ENCODE results near the gene CD99L2.
A peak's percentile ranks its signal among the peaks of the same experiment; 100 is the strongest.

Gene CD99L2

DNA sequence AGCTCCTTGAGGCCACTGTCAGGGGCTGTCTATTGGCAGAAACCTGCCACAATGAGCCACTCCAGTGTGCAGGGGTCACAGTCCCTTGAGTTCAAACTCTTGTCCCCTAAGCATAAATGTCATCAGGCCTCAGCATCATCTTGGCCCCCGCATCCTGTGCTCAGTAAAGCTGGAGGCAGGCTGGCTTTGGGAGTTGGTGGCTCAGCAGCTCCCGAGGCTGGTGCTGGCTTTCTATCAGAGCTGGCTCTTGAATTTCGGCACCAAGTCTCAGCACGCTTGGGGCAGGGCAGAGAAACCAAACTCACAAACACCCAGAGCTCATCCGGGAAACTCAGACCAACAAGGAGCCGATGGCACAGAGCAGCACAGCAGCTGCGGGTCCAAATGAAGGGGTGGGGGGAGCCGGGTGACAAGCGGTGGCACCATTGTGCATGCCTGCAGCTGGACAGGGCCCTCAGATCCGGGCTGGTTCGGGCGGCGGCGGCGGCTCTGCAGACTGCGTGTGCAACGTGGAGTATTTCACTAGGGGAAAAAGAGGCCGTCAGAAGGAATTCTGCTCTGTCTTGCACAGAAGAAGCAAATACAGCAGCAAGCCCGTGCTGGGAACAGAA lies 129.8 kb downstream of the CD99L2 start (continued):
- no peak for TF ChIP-seq TCF4 (CRISPR knock-in tag; IDR thresholded peaks at IDR 0.05; ENCODE audit: borderline replicate concordance)

DNA sequence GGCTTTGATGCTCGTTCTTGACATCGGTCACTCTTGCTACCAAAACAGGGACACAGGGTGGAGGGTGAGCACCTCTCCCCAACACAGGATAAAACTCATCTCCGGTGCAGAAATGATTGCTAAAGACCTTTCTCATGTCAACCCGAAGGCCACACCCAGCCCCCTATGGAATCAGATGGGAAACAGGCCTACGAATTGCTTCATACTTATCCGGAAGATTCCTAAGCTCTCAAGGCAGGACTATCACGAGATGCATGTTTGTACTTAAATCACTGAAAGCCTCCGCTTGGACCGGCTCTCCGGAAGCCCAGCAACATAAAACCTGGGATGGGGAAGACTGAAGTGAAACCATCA lies 130.4 kb downstream of the CD99L2 start:
- ATAC-seq = no peak
- TF ChIP-seq ZC3H10 (CRISPR knock-in tag; IDR thresholded peaks at IDR 0.05) (no peak), ZNF565 (CRISPR knock-in tag; conservative IDR thresholded peaks at IDR 0.05; ENCODE audit: low read depth) (no peak), ZFP3 (CRISPR knock-in tag; IDR thresholded peaks at IDR 0.05) (no peak)
- TF ChIP-seq, protein P1, sequence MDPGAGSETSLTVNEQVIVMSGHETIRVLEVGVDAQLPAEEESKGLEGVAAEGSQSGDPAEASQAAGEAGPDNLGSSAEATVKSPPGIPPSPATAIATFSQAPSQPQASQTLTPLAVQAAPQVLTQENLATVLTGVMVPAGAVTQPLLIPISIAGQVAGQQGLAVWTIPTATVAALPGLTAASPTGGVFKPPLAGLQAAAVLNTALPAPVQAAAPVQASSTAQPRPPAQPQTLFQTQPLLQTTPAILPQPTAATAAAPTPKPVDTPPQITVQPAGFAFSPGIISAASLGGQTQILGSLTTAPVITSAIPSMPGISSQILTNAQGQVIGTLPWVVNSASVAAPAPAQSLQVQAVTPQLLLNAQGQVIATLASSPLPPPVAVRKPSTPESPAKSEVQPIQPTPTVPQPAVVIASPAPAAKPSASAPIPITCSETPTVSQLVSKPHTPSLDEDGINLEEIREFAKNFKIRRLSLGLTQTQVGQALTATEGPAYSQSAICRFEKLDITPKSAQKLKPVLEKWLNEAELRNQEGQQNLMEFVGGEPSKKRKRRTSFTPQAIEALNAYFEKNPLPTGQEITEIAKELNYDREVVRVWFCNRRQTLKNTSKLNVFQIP (CRISPR knock-in tag; IDR thresholded peaks at IDR 0.05; ENCODE audit: borderline replicate concordance, low read depth) = no peak
- TF ChIP-seq, protein P2, sequence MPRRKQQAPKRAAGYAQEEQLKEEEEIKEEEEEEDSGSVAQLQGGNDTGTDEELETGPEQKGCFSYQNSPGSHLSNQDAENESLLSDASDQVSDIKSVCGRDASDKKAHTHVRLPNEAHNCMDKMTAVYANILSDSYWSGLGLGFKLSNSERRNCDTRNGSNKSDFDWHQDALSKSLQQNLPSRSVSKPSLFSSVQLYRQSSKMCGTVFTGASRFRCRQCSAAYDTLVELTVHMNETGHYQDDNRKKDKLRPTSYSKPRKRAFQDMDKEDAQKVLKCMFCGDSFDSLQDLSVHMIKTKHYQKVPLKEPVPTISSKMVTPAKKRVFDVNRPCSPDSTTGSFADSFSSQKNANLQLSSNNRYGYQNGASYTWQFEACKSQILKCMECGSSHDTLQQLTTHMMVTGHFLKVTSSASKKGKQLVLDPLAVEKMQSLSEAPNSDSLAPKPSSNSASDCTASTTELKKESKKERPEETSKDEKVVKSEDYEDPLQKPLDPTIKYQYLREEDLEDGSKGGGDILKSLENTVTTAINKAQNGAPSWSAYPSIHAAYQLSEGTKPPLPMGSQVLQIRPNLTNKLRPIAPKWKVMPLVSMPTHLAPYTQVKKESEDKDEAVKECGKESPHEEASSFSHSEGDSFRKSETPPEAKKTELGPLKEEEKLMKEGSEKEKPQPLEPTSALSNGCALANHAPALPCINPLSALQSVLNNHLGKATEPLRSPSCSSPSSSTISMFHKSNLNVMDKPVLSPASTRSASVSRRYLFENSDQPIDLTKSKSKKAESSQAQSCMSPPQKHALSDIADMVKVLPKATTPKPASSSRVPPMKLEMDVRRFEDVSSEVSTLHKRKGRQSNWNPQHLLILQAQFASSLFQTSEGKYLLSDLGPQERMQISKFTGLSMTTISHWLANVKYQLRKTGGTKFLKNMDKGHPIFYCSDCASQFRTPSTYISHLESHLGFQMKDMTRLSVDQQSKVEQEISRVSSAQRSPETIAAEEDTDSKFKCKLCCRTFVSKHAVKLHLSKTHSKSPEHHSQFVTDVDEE (CRISPR knock-in tag; IDR thresholded peaks at IDR 0.05) = no peak

DNA sequence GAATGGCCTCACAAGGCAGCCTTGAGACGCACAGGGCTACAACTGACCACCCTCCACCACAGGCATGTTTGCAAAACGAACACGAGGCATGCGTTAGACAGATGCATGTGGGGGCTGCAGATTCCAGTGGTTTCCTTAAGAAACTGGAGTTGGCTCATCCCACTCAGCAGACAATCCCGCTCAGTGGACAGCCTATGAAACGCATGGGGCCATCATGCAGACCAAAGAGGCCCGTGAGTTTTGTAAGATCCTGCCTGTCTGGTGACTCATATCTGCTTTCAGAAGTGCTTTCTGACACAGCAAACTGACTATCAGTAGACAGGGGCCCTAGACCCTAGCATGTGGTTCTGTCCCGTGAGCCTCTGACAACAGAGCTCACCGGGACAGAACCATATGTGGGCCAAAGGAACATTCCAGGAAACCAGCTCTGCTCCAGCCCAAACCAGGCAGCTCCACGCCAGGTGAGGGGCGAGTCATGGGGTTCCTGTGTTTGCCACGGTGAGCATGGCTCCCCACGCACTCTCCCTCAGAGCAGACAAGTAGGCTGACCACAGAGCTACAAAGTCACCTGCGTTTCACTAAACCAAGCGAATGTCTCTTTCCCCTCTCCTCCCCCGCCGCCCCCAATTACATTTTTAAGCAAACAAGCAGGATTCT lies 130.9 kb downstream of the CD99L2 start:
- peak; percentile 12; the same call in 1 of the 3 replicates for ATAC-seq
- TF ChIP-seq SNAI2 (CRISPR knock-in tag; IDR thresholded peaks at IDR 0.05) = no peak
- TF ChIP-seq OSR1 (CRISPR knock-in tag; IDR thresholded peaks at IDR 0.05) = no peak
- no peak for TF ChIP-seq ZFP3 (CRISPR knock-in tag; IDR thresholded peaks at IDR 0.05)
- TF ChIP-seq, protein P1 (CRISPR knock-in tag; IDR thresholded peaks at IDR 0.05; ENCODE audit: borderline replicate concordance, low read depth) = no peak
- TF ChIP-seq ZFP30 (CRISPR knock-in tag; IDR thresholded peaks at IDR 0.05) = no peak
- TF ChIP-seq, protein P3, sequence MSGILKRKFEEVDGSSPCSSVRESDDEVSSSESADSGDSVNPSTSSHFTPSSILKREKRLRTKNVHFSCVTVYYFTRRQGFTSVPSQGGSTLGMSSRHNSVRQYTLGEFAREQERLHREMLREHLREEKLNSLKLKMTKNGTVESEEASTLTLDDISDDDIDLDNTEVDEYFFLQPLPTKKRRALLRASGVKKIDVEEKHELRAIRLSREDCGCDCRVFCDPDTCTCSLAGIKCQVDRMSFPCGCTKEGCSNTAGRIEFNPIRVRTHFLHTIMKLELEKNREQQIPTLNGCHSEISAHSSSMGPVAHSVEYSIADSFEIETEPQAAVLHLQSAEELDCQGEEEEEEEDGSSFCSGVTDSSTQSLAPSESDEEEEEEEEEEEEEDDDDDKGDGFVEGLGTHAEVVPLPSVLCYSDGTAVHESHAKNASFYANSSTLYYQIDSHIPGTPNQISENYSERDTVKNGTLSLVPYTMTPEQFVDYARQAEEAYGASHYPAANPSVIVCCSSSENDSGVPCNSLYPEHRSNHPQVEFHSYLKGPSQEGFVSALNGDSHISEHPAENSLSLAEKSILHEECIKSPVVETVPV (CRISPR knock-in tag; IDR thresholded peaks at IDR 0.05) = no peak

DNA sequence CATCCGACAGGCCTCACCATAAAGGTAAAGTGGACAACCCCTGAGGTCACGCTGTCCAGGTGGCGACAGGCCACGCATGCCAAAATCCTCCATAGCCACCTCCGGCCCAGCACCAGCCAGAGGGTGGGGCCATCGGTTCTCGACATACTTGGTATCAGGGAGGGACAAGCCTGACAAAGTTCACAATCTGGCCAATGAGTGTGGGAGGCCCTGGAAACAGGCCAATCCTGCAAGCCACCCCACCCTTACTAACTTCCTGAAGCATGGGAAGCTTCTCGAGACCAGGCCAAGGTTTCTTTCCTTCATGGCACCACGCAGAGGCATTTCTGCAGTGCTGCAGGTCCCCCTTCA lies 131.4 kb downstream of the CD99L2 start:
- ATAC-seq = no peak

More for the DNA sequence above, 131.4 kb downstream of the CD99L2 start:
- TF ChIP-seq OSR1 (CRISPR knock-in tag; IDR thresholded peaks at IDR 0.05) (no peak), ZNF8 (CRISPR knock-in tag; IDR thresholded peaks at IDR 0.05) (no peak), BACH2 (CRISPR knock-in tag; IDR thresholded peaks at IDR 0.05; ENCODE audit: borderline replicate concordance) (no peak), ZFP30 (CRISPR knock-in tag; IDR thresholded peaks at IDR 0.05) (no peak), SNAI2 (CRISPR knock-in tag; IDR thresholded peaks at IDR 0.05) (no peak), PPARA (CRISPR knock-in tag; IDR thresholded peaks at IDR 0.05; ENCODE audit: borderline replicate concordance) (no peak), ISL1 (CRISPR knock-in tag; IDR thresholded peaks at IDR 0.05) (no peak), ZC3H10 (CRISPR knock-in tag; IDR thresholded peaks at IDR 0.05) (no peak), ZNF565 (CRISPR knock-in tag; conservative IDR thresholded peaks at IDR 0.05; ENCODE audit: low read depth) (no peak), RARB (CRISPR knock-in tag; IDR thresholded peaks at IDR 0.05) (no peak), ESRRG (CRISPR knock-in tag; IDR thresholded peaks at IDR 0.05) (no peak), TOX (CRISPR knock-in tag; IDR thresholded peaks at IDR 0.05; ENCODE audit: borderline replicate concordance) (no peak)
- TF ChIP-seq, protein P2 (CRISPR knock-in tag; IDR thresholded peaks at IDR 0.05) = no peak
- TF ChIP-seq, protein P1 (CRISPR knock-in tag; IDR thresholded peaks at IDR 0.05; ENCODE audit: borderline replicate concordance, low read depth) = no peak
- TF ChIP-seq, protein P3 (CRISPR knock-in tag; IDR thresholded peaks at IDR 0.05) = no peak
- TF ChIP-seq, protein P4, sequence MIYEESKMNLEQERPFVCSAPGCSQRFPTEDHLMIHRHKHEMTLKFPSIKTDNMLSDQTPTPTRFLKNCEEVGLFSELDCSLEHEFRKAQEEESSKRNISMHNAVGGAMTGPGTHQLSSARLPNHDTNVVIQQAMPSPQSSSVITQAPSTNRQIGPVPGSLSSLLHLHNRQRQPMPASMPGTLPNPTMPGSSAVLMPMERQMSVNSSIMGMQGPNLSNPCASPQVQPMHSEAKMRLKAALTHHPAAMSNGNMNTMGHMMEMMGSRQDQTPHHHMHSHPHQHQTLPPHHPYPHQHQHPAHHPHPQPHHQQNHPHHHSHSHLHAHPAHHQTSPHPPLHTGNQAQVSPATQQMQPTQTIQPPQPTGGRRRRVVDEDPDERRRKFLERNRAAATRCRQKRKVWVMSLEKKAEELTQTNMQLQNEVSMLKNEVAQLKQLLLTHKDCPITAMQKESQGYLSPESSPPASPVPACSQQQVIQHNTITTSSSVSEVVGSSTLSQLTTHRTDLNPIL (CRISPR knock-in tag; IDR thresholded peaks at IDR 0.05; ENCODE audit: low read depth) = no peak
